ENCODE data around the gene MYT1.

Gene MYT1

GRCh38 chr20:64193058-64193457 is 28.8 kb downstream of the MYT1 start:
- DNase-seq (ENCODE audit: low read depth) = no peak

- DNase-seq (ENCODE audit: low read depth) = no peak
These were observed 30.0 kb downstream of the MYT1 start for GRCh38 chr20:64194269-64194668.

GRCh38 chr20:64196309-64196708 is 32.1 kb downstream of the MYT1 start:
- no peak for DNase-seq (ENCODE audit: low read depth)

GRCh38 chr20:64196847-64197306 is 32.6 kb downstream of the MYT1 start:
- no peak for DNase-seq (ENCODE audit: low read depth)

GRCh38 chr20:64198347-64198746 is 34.1 kb downstream of the MYT1 start:
- DNase-seq (ENCODE audit: low read depth) = no peak

- no peak for DNase-seq (ENCODE audit: low read depth)
These were observed 35.1 kb downstream of the MYT1 start for GRCh38 chr20:64199395-64199794.

GRCh38 chr20:64200740-64201139 is 36.5 kb downstream of the MYT1 start:
- DNase-seq (ENCODE audit: low read depth) = no peak

- DNase-seq (ENCODE audit: low read depth) = no peak
These were observed 37.4 kb downstream of the MYT1 start for GRCh38 chr20:64201653-64202052.

- no peak for DNase-seq (ENCODE audit: low read depth)
These were observed 39.0 kb downstream of the MYT1 start for GRCh38 chr20:64203037-64203777.

- no peak for DNase-seq (ENCODE audit: low read depth)
These were observed 41.4 kb downstream of the MYT1 start for GRCh38 chr20:64205611-64206026.

GRCh38 chr20:64206614-64207013 is 42.4 kb downstream of the MYT1 start:
- DNase-seq (ENCODE audit: low read depth) = no peak

- no peak for DNase-seq (ENCODE audit: low read depth)
These were observed 43.7 kb downstream of the MYT1 start for GRCh38 chr20:64207641-64208590.

GRCh38 chr20:64209148-64209547 is 44.9 kb downstream of the MYT1 start:
- DNase-seq (ENCODE audit: low read depth) = no peak

- DNase-seq (ENCODE audit: low read depth) = no peak
These were observed 46.6 kb downstream of the MYT1 start for GRCh38 chr20:64210656-64211369.

- DNase-seq (ENCODE audit: low read depth) = no peak
These were observed 47.8 kb downstream of the MYT1 start for GRCh38 chr20:64211874-64212658.

- no peak for DNase-seq (ENCODE audit: low read depth)
These were observed 48.5 kb downstream of the MYT1 start for GRCh38 chr20:64212755-64213154.

GRCh38 chr20:64214113-64214512 is 49.9 kb downstream of the MYT1 start:
- DNase-seq (ENCODE audit: low read depth) = no peak

GRCh38 chr20:64214952-64215351 is 50.7 kb downstream of the MYT1 start:
- DNase-seq (ENCODE audit: low read depth) = no peak

GRCh38 chr20:64216036-64216435 is 51.8 kb downstream of the MYT1 start:
- no peak for DNase-seq (ENCODE audit: low read depth)

- no peak for DNase-seq (ENCODE audit: low read depth)
These were observed 52.7 kb downstream of the MYT1 start for GRCh38 chr20:64216910-64217309.

- no peak for DNase-seq (ENCODE audit: low read depth)
These were observed 53.4 kb downstream of the MYT1 start for GRCh38 chr20:64217539-64218221.

Measured in activated T-cell treated with anti-CD3 and anti-CD28 coated beads for 24 hours (primary cell).